Right kidney (tissue), 1 donor: Measurements from ENCODE around the gene HIVEP3.

ENCODE experiments used
- DNase-seq: peaks from one replicate; pipeline ENCODE4 v3.0.0-alpha.2; 2016

Gene HIVEP3

DNA sequence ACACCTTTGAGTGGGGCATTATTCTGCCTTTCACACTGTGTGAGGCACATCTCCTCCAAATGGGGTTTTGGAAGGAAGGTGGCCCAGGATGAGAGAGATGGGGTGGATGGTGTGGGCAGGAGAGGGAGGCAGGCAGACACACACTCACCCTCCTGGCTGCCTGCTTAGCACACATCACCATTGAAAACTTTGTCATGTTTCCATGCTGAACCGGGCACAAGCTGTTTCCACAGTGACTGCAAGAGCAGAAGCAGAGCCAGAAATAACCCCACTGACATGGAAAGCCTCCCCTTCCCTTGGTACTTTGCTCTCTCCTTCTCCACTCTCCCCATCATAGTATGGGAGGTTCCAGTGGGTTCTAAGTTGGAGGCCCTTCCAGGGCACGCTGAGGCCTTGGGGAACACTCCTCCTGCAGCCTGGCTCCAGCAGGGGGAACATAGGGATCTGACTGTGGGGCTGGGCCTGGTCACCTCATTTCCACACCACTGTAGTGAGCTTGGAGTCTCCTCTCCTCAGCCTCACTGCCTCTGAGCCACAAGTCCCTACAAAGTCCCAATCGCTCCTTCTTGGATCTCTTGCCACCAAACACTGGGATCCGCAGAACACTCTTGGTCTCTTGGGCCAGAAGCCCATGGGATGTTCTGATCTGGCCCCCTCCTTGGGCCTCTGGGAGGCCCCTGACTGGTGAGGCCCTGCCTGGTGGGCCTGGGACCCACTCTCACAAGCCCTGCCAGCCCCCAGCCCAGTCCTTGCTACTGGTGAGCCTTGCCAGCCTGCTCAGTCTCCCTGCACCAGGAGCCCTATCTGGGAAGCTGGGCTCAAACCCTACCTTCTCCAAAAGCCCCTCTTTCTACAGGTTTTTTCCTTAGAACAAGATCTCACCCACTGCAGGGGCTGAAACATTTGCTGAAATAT lies 271.2 kb downstream of the HIVEP3 start:
- DNase-seq = no peak

DNA sequence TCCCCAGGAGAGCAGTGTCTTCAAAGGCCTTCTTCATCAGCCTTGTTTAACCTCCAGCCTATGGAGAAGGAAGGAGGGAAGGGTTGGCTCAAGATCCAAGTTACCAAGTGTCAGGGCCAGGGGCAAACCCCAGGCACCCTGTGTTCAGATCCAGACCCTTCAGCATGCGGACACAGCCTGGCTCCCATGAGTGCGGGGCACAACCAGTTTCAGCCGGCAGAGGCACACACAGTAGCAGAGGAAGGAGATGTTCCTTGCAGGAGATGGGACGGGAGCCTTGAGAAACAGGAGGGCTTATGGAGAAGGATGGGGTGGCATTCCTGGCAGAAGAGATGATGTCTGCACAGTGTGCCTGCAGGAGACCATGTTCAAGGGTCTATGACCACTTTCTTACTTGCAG lies 272.5 kb downstream of the HIVEP3 start:
- DNase-seq = no peak

DNA sequence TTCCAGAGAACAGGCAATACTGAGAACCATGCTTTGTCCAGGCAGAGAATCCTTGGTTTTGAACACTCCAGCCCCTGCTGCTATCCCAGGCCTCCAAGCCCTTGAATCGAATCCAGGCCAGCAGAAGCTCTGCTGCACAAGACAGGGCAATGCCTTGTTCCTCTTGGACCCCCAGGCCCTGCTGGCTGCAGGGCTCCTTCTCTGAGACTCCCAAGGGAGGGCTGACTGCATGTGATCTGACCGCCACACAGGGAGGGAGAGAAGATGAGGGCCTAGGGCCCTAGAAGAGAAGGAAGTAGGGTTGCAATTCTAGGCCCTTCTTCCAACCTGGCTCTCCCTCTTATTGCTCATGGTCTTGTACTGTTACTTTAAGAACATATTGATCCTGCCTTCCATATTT lies 273.7 kb downstream of the HIVEP3 start:
- no peak for DNase-seq

DNA sequence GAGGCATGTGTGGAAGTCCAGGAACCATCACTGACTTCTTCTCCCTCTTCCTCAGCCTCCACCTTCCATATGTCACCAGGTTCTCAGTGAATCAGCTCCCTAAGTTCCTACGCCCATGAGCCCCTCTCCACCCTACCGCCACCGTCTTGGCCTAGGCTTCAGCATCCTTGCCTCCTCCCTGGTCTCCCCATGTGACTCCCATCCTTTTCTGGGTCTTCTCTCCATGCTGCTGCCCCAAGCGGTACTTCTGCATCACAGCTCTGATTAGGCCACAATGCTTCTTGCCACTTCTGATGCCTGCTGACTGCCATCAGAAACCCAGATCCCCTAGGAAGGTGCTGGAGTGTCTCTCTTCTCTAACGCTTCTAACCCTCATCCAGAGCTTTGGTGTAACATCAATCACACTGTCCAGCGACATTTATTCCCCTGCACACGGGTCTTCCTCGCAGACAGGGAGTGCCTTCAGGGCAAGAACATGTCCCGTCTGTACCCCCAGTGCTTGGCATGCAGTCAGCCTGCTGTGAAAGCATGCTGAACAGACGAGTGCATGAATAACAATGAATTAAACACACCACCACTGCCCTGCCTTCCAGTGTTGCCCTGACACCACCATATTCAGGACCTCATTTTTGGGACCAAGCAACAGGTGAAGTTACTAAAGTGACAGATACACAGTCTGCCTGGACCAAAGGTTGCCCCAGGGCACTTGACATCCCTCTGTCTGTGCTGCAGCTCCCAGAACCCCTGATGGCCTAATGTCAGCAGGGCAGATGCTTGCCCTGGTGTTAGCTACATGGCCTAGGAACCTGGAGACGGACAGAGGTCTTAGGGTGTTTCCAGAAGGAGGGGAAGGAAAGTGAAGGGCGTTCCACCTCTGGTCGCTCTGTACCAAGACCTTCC lies 275.6 kb downstream of the HIVEP3 start:
- DNase-seq = no peak

DNA sequence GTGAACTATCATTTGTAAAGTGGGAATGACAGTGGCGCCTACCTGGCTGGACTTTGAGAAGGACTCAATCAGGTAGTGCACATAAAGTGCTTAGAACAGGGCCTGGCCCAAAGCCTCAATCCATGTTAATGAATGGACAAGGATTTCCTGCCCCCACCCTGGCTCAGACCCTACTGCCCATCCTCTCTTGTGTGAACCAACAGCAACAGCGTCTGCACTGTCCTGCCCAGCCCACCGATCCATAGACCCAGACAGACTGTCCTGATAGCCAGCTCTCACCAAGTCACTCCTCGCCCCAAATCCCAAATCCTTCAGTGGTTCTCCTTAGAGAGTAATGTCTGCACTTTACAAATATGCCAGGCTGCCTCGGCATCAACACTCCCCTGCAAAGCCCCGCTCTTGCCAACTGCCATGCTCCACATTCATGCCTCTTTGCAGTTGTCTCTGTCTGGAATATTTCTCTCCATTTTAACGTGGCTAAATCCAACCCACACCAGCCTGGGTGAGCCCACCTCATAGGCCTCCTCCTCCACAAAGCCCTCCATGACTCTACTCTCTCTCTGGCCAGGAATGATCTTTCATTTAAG lies 276.7 kb downstream of the HIVEP3 start:
- no peak for DNase-seq

DNA sequence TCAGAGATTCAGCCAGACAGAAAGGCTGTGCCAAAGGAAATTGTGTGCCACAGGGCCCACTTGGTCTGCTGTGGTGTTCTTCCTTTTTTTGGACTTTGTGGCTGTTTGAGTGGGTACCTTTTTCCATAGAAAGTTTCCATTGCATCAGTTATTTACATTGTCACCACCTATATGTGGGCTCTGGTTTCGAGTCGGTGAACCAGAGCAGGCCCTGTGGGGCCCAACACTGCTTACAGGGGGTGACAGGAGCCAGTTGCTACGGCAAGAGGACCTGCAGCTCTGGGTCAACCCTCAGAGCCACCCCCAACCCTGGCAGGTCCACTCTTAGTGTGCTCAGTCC lies 277.3 kb downstream of the HIVEP3 start:
- DNase-seq = no peak

DNA sequence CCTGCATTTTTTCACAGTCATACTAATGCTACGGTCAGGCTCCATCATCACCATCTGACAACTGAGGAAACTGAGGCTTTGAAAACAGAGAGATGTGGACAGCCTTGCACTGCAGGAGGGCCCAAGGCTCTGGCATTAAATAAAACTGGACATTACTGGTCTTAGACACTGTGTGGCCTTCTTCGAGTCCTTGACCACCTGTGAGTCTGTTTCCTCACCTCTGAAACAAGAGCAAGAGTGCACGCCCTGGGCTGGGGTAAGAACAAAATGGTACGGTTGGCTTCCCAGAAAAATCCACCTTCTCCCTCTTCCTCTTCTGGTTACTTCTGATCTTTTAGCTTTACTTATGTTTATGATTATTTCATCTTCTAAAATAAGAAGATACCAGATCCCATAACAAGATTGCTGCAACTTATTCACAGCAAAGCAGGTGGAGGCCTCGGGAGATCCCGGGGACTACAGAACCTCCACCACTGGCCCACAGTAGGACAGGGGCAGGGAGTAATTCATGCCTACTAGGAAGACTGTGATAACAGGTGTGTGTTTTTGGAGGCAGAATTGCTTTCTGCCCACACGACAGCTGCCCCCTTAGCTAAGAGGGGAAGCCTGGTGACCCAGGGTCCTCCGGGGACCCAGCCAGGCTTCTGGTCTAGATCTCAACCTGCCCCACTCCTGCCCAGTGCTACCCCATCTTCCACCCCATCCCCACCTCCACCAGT lies 277.8 kb downstream of the HIVEP3 start:
- DNase-seq = no peak

DNA sequence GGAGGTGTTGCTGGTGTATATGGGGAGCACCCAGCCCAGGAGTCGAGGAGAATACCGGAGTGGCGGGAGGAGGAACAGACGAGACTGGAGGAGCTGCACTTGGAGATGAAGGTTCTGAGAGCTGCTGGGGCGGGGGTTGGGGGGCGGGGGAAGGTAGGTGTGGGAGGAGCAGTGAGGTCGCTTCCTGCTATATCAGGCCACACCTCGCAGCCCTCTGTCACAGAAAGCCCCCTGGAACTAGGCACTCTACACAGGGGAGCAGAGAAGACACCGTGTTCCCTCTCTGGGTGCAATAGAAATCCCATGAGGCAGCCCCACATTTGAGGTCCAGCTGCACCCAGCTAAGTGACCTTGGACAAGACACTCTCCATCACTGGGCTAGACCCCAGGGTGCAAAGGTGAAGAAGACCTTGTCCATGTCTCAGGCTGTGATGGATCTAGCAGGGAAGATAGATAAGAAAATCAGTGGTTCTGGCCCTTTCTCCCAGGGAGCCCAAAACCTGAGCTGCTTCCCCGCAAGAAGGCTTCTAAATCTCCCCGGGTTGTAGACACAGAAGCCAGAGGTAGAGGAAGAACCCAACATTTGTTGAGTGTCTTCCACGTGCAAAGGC lies 278.5 kb downstream of the HIVEP3 start:
- DNase-seq = no peak

DNA sequence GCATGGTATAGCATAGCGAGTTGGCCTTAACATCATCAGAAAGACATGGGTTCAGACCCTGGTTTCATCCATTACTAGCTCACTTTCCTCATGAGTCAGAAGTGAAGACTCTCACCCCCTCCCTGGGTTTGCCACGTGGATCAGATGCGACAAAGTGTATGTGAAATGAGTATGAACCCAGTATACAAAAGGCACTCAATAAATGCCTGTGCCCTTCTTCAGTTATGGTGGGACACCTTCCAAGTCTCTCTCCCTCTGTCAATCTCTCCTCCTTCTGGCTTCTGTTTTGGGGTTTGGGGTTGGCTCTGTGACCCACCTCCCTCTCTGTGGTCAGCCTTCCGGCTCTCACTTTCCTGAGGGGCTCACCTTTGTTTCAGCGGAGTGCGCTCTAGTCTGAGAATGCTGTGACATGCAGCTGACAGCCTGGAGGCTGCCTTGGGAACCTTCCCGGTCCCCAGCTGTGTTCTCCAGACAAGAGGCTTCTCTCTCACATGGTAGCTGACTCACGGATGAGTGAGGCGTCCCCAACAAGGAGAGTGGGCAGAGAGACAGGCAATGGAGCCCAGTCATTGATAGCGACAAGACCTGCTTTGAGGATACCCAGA lies 279.3 kb downstream of the HIVEP3 start:
- no peak for DNase-seq

DNA sequence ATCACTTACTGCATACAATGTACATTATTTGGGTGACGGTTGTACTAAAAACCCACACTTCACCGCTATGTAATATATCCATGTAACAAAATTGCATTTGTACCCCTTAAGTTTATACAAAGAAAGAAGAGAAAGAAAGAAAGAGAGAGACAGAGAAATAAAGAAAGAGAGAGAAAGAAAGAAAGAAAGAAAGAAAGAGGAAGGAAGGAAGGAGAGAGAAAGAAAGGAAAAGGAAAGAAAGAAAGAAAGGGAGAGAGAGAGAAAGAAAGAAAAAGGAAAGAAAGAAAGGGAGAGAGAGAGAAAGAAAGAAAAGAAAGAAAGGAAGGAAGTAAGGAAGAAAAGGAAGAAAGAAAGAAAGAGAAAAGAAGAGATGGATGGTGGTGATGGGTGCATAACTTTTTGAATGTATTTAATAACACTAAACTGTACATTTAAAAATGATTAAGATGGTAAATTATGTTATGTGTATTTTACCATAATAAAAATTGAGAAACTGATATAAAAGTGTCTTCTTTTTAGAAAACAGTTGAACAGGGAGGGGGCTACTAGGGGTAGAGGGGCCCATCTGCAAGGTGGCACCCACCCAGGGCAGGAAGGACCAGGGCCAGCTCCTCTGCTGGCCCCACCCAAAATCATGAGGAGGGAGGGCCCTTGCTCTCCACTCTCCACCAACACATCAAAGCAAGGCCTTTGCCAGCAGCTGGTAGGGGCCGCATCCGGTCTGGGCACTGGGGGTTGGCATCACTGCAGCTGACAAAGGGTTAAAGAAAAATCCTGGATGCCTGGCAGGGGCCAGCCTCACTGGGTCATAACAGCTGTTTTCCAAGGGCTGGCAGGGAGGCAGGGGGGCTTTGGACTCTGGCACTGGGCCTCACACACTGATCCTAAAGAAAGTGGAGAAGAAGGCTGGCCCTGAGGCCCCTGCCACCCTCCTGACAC lies 280.4 kb downstream of the HIVEP3 start:
- DNase-seq = no peak

DNA sequence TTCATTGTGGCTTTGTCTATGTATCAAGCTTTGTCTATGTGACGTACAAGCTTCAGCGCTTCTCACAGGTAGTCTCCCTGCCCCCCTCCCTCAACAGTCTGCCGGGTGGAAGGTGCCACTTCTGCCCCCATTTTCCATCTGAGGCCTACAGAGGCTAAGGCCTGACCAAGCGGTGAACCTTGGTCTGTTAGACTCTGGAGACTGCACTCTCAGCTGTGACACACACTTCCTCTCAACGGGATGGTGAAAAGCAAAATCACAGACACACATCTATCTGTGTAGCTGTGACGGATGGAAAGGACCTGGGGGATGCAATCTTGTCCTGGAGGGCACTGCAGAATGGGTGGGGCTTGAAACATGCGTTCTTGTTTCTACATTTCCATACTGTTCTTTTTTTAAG lies 281.4 kb downstream of the HIVEP3 start:
- no peak for DNase-seq

DNA sequence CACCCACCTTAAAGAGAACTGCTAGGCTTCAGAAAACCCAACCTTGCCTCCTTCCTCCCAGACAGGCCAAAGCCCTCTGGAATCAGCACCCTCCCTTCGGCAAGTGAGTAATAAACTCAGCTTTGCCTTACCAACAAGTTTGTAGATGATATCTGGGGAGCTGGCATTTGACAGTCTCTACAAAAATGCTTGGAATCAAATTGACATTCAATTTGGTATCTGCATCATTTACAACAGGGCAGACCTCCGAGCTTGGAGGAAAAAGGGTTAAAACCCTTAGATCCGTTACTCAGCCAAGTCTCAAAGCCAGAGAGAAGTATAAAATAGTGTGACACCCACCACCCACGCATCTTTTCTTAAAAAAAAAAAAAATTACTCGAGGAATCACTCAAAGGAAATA lies 285.0 kb downstream of the HIVEP3 start:
- DNase-seq = no peak

DNA sequence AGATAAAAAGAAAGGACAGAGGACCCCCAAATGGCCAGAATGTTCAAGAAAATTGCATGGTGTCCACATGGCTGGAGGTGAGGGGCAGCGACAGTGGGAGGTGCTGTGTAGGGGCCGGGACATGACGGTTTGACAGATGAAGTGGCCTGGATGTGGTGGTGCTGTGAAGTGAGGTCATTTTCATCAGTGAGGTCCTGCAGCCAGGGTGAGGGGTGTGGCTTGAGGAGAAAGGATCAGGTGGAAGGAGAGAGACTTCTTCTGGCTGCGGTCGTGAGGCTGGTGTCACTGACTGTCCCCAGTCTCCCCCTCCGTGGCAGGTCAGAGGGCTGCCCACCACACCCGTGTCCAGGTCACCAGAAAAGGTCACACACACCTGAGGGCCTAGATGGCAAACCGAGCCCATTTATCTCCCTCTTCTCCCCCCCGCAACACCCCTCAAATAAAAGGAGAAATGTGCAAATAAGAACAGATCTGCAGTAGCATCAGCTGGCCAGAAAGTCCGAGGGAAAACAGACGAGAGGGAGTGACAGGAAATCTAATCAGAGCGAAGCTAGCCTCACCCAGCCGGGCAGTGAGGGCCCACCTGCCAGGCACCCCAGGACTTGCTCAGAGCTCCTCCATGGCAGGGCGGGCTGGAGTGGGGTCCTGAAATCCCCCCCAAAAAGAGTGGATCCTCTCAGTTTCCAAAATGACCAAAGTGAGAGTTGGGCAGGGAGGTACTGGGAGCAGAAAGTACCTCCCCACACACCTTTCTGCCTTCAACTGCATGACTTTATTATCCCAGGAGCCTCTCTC lies 285.7 kb downstream of the HIVEP3 start:
- DNase-seq = no peak

DNA sequence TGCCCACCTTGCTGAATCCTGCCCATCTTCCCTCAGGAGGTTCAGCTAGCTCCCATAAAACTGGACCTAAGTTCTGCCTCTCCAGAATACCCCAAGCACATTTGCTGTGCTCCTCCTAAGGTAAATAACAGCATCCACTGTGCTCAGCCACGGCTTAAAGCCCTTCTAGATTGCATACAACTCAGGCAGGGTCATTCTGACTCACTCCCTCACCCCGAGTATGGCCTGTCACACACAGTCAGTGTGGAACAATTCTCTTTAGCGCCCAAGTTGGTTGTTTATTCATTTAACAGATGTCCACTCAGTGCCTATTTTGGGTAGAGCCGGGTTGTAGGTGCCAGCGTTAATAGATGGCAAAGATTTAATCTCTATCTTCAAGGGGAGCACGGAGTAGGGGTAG lies 286.8 kb downstream of the HIVEP3 start:
- DNase-seq = no peak

DNA sequence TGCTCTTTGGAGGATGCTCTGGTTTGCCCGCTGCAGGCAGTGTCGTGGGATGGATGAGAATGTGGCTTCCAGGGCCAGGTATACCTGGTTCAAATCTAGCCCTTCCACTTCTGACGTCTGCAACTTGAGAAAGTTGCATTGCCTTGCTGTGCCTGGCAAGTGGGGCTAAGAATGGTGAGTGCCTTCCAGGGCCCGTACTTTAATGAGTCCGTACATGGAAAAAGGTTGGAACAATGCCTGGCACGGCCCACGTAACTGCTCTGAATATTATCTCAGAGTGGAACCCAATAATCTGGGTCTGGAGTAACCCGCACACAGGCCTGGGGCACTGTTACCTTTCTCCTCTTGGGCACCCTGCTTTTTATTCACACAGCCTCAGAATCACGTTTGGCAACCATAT lies 287.6 kb downstream of the HIVEP3 start:
- no peak for DNase-seq

DNA sequence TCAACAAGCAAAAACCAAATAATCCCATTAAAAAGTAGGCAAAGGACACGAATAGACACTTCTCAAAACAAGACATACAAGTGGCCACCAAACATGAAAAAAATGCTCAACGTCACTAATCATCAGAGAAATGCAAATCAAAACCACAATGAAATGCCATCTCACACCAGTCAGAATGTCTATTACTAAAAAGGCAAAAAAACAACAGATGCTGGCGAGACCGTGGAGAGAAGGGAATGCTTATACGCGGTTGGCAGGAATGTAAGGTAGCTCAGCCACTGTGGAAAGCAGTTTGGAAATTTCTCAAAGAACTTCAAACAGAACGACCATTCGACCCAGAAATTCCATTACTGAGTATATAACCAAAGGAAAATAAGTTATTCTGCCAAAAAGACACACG lies 289.2 kb downstream of the HIVEP3 start:
- no peak for DNase-seq

DNA sequence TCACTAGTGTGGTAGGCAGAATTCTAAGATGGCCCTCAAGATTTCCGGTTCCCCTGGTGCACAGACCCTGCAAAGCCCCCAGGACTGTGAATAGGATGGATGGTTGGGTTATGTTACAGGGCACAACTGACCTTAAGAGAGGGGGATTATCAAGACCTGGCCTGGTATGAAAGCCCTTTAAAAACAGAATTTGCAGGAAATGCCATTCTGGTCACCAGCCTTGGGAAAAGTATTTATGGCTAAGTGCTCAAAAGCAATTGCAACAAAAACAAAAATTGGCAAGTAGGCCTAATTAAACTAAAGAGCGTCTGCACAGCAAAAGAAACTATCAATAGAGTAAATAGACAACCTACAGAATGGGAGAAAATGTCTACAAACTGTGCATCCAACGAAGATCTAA lies 289.6 kb downstream of the HIVEP3 start:
- no peak for DNase-seq

DNA sequence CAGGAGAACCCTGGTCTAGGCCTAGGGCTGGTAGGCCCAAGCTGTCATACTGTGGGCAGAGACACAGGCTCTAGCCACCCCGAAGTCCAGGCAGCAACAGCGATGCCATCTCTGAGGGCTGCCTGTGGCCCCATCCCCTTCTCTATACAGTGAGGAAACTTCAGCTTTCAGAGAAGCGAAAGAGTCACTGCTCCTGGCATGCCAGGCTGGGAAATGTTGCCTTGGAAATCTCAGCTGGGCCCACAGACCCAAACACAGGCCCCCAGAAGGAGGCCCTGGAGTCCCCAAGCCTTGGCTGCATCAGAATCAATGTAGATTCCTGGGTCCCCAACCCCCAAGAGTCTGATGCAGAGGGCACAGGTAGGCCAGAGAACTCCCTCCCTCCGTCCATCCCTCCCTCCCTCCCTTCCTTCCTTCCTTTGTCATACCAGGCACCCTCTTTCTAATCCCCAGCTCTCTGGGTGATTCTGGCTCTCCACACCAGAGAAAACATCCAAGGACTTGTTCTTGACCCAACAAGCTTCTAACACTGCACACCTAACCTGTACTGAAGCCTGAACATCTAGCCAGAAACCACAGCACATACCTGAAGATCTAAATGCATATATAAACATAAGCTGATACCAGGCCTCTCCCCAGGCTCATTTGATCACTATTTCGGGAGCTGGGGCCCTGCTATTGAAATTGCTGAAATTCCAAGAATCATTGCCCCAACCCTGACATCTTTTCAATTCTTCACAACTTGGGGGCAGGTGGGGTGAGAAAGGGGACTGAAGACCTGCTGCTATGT lies 291.0 kb downstream of the HIVEP3 start:
- no peak for DNase-seq
